Measurements from ENCODE around the gene GRID1.

DNA sequence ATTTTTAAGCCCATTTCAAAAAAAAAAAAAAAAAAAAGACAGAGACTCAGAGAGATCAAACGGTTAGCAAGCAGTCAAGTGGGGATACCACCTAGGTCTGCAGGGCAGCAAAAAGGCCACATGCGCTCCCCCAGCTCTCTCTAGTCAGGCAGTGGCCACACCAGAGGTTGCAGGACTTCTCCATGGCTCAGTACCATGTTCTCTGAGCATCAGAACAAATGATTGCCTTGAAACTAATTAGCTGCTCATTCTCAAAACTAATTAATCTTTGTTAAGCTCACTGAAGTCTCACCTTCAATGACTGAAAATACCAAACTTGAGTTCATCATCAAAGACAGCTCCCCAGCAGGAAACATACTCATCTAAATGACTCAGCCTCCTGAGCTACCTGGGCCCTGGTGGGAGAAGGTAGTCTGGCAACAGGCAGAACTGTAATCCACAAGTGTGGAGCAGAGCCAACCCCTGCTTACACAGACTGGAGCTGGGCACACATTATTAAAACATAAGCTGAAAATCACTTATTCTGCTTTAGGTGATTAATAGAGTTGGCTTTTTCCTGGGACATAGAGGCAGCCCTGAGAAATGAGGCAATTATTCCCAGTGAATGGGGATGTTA lies 319.6 kb downstream of the GRID1 start:
- no peak for TF ChIP-seq CTCF (optimal IDR thresholded peaks at IDR 0.05 in 1 of 3, IDR thresholded peaks at IDR 0.05 in 1 of 3, conservative IDR thresholded peaks at IDR 0.05 in 1 of 3; ENCODE audit: extremely low read depth in 1 of 3, insufficient read depth in 2 of 3, low read length in 3 of 3)
- no peak for TF ChIP-seq EZH2 (IDR thresholded peaks at IDR 0.05; ENCODE audit: low read length)
